HG03108 (cell line): ENCODE data around the gene TRAPPC11.

ENCODE experiments used
- ATAC-seq: cut with Tn5 transposase; IDR thresholded peaks from one replicate; pipeline ENCODE4 v1.9.1; 2021; ENCODE audit warnings: moderate library complexity; ENCODE audit not compliant: unreplicated experiment

Gene TRAPPC11

GRCh38 chr4:183636923-183637322, 22.2 kb upstream of the TRAPPC11 start:
- no peak for ATAC-seq

GRCh38 chr4:183637461-183637860, 21.6 kb upstream of the TRAPPC11 start:
- no peak for ATAC-seq

GRCh38 chr4:183638436-183638835, 20.7 kb upstream of the TRAPPC11 start:
- ATAC-seq = no peak

GRCh38 chr4:183639291-183639690, 19.8 kb upstream of the TRAPPC11 start:
- ATAC-seq = no peak

- no peak for ATAC-seq
These were observed 13.8 kb upstream of the TRAPPC11 start for GRCh38 chr4:183645326-183645725.

- no peak for ATAC-seq
These were observed 1.5 kb upstream of the TRAPPC11 start for GRCh38 chr4:183657564-183657963.

GRCh38 chr4:183658362-183659028, 598 bp upstream of the TRAPPC11 start:
- ATAC-seq = peak; percentile 22

GRCh38 chr4:183659872-183660242, 764 bp downstream of the TRAPPC11 start:
- no peak for ATAC-seq

GRCh38 chr4:183666088-183666487, 7.0 kb downstream of the TRAPPC11 start:
- no peak for ATAC-seq

GRCh38 chr4:183670251-183670650, 11.2 kb downstream of the TRAPPC11 start:
- no peak for ATAC-seq

GRCh38 chr4:183670960-183671555, 12.0 kb downstream of the TRAPPC11 start:
- no peak for ATAC-seq

- no peak for ATAC-seq
These were observed 15.1 kb downstream of the TRAPPC11 start for GRCh38 chr4:183674153-183674552.

- no peak for ATAC-seq
These were observed 16.5 kb downstream of the TRAPPC11 start for GRCh38 chr4:183675625-183676024.

- no peak for ATAC-seq
These were observed 22.0 kb downstream of the TRAPPC11 start for GRCh38 chr4:183681119-183681518.

- no peak for ATAC-seq
These were observed 27.4 kb downstream of the TRAPPC11 start for GRCh38 chr4:183686461-183686860.

- no peak for ATAC-seq
These were observed 29.1 kb downstream of the TRAPPC11 start for GRCh38 chr4:183688216-183688615.

- no peak for ATAC-seq
These were observed 31.9 kb downstream of the TRAPPC11 start for GRCh38 chr4:183691006-183691405.

GRCh38 chr4:183691897-183692296, 32.8 kb downstream of the TRAPPC11 start:
- no peak for ATAC-seq

- ATAC-seq = no peak
These were observed 39.8 kb downstream of the TRAPPC11 start for GRCh38 chr4:183698909-183699308.

- ATAC-seq = no peak
These were observed 41.3 kb downstream of the TRAPPC11 start for GRCh38 chr4:183700407-183700806.

GRCh38 chr4:183702492-183702891, 43.4 kb downstream of the TRAPPC11 start:
- no peak for ATAC-seq

- ATAC-seq = no peak
These were observed 55.5 kb downstream of the TRAPPC11 start for GRCh38 chr4:183714626-183715025.

- no peak for ATAC-seq
These were observed 57.2 kb downstream of the TRAPPC11 start for GRCh38 chr4:183716302-183716701.
